GM19193 (cell line): ENCODE results near the gene MRPL41.

ENCODE experiments used
- POLR2A ChIP-seq: IDR thresholded peaks from 4 replicates; pipeline ENCODE4 v1.6.1; 2011; ENCODE audit not compliant: insufficient read depth, insufficient read length; ENCODE audit errors: extremely low read depth

Gene MRPL41

DNA sequence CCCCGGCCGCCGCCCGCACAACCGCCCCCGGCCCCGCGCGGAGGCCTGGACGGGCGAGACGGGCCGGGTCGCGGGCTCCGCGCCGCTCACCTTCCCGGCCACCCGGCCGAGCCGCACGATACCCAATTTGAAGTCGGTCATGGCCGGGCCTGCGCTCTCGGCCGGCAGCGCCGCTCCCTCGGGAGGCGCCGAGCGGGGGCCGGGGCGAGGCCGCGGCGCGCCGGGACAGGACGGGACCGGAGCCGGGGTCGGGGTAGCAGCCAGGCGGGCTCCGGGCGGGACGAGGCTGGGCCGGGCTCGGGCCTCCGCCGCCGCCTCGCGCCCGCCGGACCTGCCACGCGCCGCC, 38.4 kb downstream of the MRPL41 start:
- no peak for TF ChIP-seq POLR2A

DNA sequence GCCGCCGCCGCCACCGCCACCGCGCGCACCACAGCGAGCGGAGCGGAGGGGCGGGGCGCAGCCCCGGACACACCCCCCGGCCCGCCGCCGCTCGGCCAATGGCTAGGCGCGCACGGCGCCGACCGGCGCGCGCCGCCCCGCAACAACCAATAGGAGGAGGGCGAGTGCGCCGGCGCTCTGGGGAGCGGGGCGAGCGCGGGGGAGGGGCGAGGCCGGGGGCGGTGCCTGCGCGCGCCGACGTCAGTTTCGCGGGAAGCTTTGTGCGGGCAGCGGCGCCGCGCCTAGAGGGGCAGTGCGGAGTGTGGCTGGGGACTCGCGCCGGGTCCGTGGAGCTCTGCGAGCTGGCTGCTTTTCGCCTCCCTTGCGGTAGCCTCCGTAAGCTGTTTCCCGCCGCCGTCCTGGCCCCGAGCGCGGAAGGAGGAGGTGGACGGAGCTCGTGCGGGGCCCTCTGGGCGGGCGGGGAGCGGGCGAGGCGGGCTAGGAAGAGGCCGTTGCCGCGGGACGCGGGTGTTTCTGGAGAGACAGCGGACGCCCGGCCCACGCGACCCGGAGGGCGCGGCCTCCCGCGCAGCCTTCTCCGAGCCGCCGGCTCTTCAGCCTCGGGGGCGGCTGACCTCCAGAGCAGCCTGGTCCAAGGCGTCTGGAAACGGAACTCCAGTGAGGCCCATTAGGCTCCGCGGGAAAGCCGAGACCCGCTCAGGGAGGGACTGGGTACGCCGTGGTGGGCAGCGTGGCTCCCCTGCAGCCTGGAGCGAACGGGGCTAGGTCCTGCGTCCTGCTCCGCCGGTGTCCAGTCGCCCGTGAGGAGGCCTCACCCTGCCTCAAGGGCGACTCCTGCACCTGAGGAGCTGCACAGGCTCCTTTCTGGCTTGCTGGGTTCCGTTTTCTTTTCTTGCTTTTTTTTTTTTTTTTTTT, 39.0 kb downstream of the MRPL41 start, which contains the start of gene ZMYND19:
Gene ZMYND19, minus strand, starts transcription at position 44 of the 915 bp plus-strand sequence. CDS start 249 bp downstream, outside the sequence.
- peak; percentile 40 for TF ChIP-seq POLR2A

DNA sequence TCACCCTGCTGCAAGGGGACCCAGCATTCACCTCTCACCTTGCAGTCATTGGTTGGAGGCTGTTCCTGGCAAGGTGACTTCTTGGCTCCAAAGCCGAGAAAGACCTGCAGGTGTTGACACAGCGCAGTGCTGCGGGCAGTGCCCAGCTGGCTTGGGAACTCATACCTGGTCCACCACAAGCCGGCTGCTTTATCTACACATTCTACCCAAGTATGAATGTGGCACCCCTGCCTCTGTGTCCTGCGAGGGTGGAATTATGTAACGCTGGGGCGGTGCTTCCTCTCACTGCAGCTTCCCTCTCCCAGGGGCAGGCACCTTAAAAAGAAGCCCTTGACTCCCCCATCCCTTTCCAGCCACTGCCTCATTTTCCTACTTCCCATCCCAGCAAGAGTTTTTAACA, 41.1 kb downstream of the MRPL41 start:
- no peak for TF ChIP-seq POLR2A

DNA sequence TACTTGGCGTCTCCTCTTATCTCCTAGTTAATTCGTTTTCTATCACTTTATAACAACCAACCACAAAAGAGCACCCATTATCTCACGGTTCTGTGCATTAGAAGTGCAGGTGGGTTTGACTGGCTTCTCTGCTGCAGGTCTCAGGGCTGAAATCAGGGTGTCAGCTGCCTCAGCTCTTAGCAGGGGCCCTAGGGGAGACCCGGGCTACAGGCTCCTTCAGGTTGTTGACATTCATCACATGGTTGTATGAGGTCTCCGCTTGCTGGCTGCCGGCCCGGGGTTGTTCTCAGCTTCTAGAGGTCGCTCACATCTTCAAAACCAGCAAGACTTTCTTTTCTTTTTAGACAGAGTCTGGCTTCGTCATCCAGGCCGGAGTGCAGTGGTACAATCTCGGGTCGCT, 41.5 kb downstream of the MRPL41 start:
- TF ChIP-seq POLR2A: no peak

DNA sequence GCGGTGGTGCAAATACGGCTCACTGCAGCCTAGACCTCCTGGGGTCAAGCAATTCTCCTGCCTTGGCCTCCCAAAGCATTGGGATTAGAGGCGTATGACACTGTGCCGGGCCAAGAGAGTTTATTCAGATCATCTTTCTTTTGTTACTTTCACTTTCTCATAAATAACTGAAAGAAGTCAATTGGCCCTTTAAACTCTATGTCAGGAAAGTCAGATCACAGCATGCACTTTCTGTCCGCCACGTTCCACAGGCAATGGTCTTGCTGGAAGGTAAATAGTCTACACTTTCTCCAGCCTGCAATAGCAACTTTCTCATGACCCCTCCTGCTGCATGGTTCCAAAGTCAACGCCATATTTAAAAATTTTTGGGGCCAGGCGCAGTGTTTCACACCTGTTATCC, 47.3 kb downstream of the MRPL41 start:
- no peak for TF ChIP-seq POLR2A
